Cardiac muscle cell (in vitro differentiated cells and primary cell): ENCODE measurements around the gene PLEKHM1. TPM values are rescaled to one million over a fixed set of nuclear protein-coding genes. Genes with fewer than 3 reads are reported as not detected.
"Not testable (repeated sequence)": the region's sequence is repeated elsewhere in the genome, so short reads cannot be mapped to it uniquely, and the experiment has no call there.

Source experiments
- DNase-seq, 2 donors: peaks; one replicate each; pipeline versions ENCODE4 v3.0.0 to v3.0.0-alpha.2; 2010 to 2017; ENCODE audit warnings: low read depth in 1 of 2, low spot score in 1 of 2
- H3K27ac ChIP-seq: fragments of 200-600 bp; sonication (generic); 2 replicates; pipeline ENCODE4 v1.5.1; 2016
- H3K27me3 ChIP-seq: fragments of 200-600 bp; sonication (generic); 2 replicates; pipeline ENCODE4 v1.6.0; 2016; ENCODE audit warnings: control low read depth
- H3K36me3 ChIP-seq: fragments of 200-600 bp; sonication (generic); 2 replicates; pipeline ENCODE4 v1.5.1; 2016; ENCODE audit warnings: control low read depth
- H3K4me1 ChIP-seq: fragments of 200-600 bp; sonication (generic); 2 replicates; pipeline ENCODE4 v1.8.1; 2017; ENCODE audit warnings: low read depth, mild to moderate bottlenecking, mixed run types
- H3K4me3 ChIP-seq: fragments of 200-600 bp; sonication (generic); 2 replicates; pipeline ENCODE4 v1.5.1; 2016; ENCODE audit warnings: mild to moderate bottlenecking
- H3K9me3 ChIP-seq: fragments of 200-600 bp; sonication (generic); 2 replicates; pipeline ENCODE4 v1.5.1; 2017; ENCODE audit warnings: low read depth, mild to moderate bottlenecking, control low read depth
- CTCF ChIP-seq: IDR thresholded peaks from 2 replicates; pipeline ENCODE4 v1.5.1; 2012; ENCODE audit warnings: low read depth, mild to moderate bottlenecking, low read length
- polyA plus RNA-seq: library from polyadenylated mRNA; unstranded; fragments of >200 nt; fragmentation: Nextera tagmentation; extraction: Ambion mirVana; gene quantifications from 2 replicates; pipeline ENCODE4 v1.2.1, GENCODE V29; 2016
- total RNA-seq: library from RNA; depleted of rRNA; stranded (reverse); fragments of >200 nt; gene quantifications from 2 replicates; pipeline ENCODE4 v1.2.3, GENCODE V29; 2016

The PLEKHM1 gene
- total and polyA plus RNA-seq, 2 experiments from 2014 or later, result 13.5 to 50.8 TPM

GRCh38 chr17:45452329-45453224, 37.9 kb downstream of the PLEKHM1 start:
- not testable (repeated sequence) for DNase-seq, H3K4me3 ChIP-seq

GRCh38 chr17:45451660-45452059, 38.9 kb downstream of the PLEKHM1 start:
- not testable (repeated sequence) for DNase-seq, H3K9me3 ChIP-seq, H3K27me3 ChIP-seq, H3K36me3 ChIP-seq, H3K27ac ChIP-seq, H3K4me1 ChIP-seq, H3K4me3 ChIP-seq

More at GRCh38 chr17:45452329-45453224, 37.9 kb downstream of the PLEKHM1 start:
- H3K27me3 ChIP-seq, H3K36me3 ChIP-seq, H3K4me1 ChIP-seq, H3K27ac ChIP-seq, H3K9me3 ChIP-seq: not testable (repeated sequence)

GRCh38 chr17:45451131-45451530, 39.4 kb downstream of the PLEKHM1 start:
- Histone ChIP-seq H3K27ac (no peak overlapping the region), H3K4me1 (no peaks in the 10 kb centered on the region), H3K27me3 (no peaks in the 10 kb centered on the region), H3K36me3 (no peaks in the 10 kb centered on the region), H3K9me3 (no peaks in the 10 kb centered on the region), H3K4me3 (no peak overlapping the region)
- no peak for TF ChIP-seq CTCF
- DNase-seq, result no peak

GRCh38 chr17:45449708-45450329, 40.7 kb downstream of the PLEKHM1 start:
- not testable (repeated sequence) for H3K9me3 ChIP-seq, H3K4me1 ChIP-seq, H3K27ac ChIP-seq, H3K27me3 ChIP-seq, DNase-seq, H3K4me3 ChIP-seq, H3K36me3 ChIP-seq

GRCh38 chr17:45449260-45449659, 41.3 kb downstream of the PLEKHM1 start:
- H3K4me1 ChIP-seq, H3K27me3 ChIP-seq, H3K36me3 ChIP-seq, H3K9me3 ChIP-seq, H3K4me3 ChIP-seq, H3K27ac ChIP-seq, DNase-seq: not testable (repeated sequence)

- H3K27me3 ChIP-seq, H3K4me3 ChIP-seq, H3K36me3 ChIP-seq, H3K4me1 ChIP-seq, DNase-seq, H3K27ac ChIP-seq, H3K9me3 ChIP-seq: not testable (repeated sequence)
Measured at GRCh38 chr17:45448483-45448882, 42.0 kb downstream of the PLEKHM1 start.

- H3K4me1 ChIP-seq, H3K4me3 ChIP-seq, H3K27ac ChIP-seq, H3K36me3 ChIP-seq, H3K27me3 ChIP-seq, DNase-seq, H3K9me3 ChIP-seq: not testable (repeated sequence)
Measured at GRCh38 chr17:45448066-45448465, 42.5 kb downstream of the PLEKHM1 start.

GRCh38 chr17:45447650-45448049, 42.9 kb downstream of the PLEKHM1 start:
- peak in 1 of 2 donors; percentile 41 for DNase-seq
- not testable (repeated sequence) for H3K36me3 ChIP-seq, H3K4me3 ChIP-seq, H3K27me3 ChIP-seq, H3K9me3 ChIP-seq, H3K27ac ChIP-seq, H3K4me1 ChIP-seq

GRCh38 chr17:45446872-45447625, 43.5 kb downstream of the PLEKHM1 start:
- not testable (repeated sequence) for H3K27me3 ChIP-seq, H3K4me1 ChIP-seq, H3K9me3 ChIP-seq, H3K27ac ChIP-seq, H3K4me3 ChIP-seq, H3K36me3 ChIP-seq
- DNase-seq, result peak in 1 of 2 donors; percentile 46

GRCh38 chr17:45445901-45446743, 44.4 kb downstream of the PLEKHM1 start:
- not testable (repeated sequence) for H3K9me3 ChIP-seq, H3K27me3 ChIP-seq, H3K36me3 ChIP-seq, H3K4me3 ChIP-seq, H3K27ac ChIP-seq, H3K4me1 ChIP-seq
- DNase-seq, result peak in 1 of 2 donors; percentile 49

- H3K9me3 ChIP-seq, H3K4me3 ChIP-seq, H3K4me1 ChIP-seq, H3K27me3 ChIP-seq, DNase-seq, H3K36me3 ChIP-seq, H3K27ac ChIP-seq: not testable (repeated sequence)
Measured at GRCh38 chr17:45444856-45445820, 45.4 kb downstream of the PLEKHM1 start.
